ENCODE data around the gene ANGPTL2.
"Not testable (repeated sequence)": the region's sequence is repeated elsewhere in the genome, so short reads cannot be mapped to it uniquely, and the experiment has no call there.

Gene ANGPTL2

DNA sequence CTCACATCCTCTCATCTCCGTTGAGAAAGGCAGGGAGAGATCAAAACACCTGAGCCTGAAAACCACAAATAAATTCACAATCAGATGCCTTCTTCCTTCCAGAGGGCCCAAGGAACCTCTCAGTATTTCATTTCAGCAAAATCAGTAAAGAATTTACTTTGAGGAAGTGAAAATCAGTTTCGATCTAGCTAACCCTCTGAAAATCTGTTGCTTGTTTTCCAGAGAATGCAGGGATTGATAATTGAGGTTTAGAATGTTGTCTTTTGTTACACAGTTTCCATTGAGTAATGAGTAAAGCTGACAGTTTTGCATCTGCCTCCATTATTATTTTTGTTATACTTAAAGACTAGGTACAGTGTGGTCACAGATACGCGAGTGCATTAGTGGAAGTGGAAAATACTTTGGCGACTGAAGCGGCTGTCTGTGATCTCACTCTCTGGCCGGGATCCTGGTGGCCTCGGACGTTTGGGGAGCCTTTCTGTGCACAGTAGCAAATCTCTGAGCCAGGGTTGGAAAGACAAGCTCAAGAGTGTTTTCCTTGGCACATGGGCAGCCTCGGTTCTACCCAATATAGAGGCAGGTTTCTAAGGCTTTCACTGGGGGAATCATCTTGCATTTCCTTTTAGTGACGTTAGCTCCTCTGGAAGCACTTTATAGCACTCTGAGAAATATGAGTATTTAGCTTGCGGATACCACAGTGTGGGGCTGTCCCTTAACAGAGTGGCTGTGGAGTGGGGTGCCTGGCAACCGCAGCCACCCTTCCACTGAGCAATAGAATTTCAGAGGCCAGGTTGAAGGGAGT, 32.2 kb upstream of the ANGPTL2 start:
- DNase-seq (ENCODE audit: low read depth): no peak

GRCh38 chr9:127154003-127154389, 31.6 kb upstream of the ANGPTL2 start:
- DNase-seq (ENCODE audit: low read depth): no peak

- DNase-seq (ENCODE audit: low read depth): no peak
Observed at GRCh38 chr9:127153501-127153900, 31.1 kb upstream of the ANGPTL2 start.

DNA sequence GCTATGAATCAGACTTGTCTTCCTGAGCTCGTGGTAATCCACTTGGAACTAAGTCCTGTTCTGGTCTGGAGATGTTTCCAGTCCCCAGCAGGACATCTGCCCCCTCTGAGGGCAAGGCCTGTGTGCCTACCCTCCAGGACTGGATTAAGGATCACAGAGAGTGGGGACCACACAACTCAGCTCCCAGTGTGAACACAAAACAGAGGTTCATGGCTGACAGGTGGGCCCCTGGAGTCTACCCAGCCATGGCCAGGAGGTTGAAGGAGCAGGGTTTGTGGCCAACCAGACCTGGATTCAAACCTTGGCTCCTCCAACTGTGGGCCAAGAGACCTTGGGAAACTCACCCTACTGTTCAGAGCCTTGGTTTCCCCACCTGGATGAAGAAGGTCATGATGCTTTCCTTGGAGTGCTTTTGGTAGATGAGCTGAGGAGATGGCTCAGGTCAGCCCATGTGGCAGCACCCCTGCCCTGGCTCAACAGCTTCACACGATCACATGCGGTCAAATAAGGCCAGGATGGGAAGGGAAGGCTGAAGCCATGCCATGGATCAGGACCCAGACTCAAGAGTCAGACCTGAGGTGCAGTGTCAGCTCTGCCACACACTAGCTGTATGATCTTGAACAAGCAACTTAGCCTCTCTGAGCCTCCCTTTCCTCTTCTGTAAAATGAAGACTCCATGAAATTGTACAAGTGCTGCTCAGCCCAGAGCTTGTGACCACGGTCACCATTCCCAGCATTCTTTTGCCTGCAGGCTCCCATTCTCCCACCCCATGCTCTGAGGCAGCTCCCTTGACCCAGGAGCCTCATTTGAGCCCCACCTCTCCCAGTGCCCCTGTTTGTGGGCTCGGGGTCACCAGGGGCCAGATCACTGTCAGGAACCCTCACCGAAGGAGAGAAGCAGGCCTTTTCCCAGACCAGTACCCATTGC, 27.3 kb upstream of the ANGPTL2 start:
- no peak for DNase-seq (ENCODE audit: low read depth)

- DNase-seq (ENCODE audit: low read depth): no peak
Observed at GRCh38 chr9:127149010-127149409, 26.6 kb upstream of the ANGPTL2 start.

DNA sequence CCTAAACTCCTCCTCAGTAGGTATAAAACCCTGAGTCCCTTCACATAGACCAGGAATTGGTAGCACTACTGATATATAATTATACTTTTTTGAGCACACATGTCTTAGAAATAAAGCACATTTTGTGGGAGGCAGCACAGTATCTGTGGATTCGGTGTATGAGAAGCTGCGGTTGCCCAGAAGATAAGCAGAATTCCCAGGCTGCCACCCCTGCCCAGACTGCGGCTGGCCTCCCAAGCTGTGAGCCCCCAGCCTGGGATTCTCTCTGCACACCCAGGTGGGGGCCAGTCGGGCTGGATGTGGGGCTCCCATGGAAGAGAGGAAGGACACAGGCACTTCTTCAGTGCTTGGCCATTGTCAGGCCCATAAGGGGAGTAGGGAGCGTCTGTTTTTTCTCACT, 25.6 kb upstream of the ANGPTL2 start:
- DNase-seq (ENCODE audit: low read depth): no peak

DNA sequence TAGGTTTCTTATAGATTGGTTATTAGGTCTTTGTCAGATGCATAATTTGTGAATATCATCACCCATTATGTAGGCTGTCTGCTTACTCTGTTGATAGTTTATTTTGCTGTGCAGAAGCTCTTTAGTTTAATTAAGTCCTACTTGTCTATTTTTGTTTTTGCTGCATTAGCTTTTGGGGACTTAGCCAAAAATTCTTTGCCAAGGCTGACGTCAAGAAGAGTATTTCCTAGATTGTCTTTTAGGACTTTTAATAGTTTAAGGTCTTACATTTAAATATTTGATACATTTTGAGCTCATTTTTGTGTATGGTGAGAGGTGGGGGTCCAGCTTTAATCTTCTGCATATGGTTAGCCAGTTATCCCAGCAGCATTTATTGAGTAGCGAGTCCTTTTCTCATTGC, 24.8 kb upstream of the ANGPTL2 start:
- DNase-seq (ENCODE audit: low read depth): no peak

DNA sequence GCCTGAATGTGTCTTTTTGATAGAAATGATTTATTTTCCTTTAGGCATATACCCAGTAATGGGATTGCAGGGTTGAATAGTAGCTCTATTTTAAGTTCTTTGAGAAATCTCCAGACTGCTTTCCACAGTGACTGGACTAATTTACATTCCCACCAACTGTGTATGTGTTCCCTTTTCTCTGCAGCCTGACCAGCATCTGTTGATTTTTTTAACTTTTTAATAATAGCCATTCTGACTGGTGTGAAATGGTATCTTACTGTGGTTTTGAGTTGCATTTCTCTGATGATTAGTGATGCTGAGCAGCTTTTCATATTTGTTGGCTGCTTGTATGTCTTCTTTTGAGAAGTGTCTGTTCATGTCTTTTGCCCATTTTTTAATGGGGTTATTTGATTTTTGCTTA, 24.4 kb upstream of the ANGPTL2 start:
- not testable (repeated sequence) for DNase-seq (ENCODE audit: low read depth)

GRCh38 chr9:127144670-127145445, 22.4 kb upstream of the ANGPTL2 start:
- DNase-seq (ENCODE audit: low read depth): no peak

DNA sequence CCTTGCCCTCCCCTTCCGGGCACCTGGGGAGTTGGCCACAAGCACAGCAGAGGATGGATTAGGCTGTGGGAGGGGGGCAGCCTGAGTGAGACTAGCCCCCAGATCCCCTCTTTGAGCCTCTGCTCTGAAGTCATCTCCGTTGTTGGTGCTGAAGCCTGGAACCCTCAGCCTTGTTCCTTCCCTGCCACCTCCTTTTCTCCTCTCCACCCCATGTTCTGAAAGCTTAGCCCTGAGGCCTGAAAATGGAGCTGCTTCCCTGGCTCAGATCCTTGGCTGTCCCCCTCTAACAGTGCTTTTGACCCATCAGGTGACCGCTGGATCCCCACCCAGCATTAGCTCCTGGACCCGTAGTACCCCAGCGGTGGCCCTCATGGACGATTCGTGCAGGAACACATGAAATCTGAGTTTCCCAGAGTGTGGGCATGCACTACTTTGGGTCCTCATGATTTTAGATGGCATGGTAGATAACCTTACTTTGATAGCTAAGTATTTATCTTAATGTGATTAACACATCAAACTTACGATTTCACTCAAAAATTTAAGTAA, 21.6 kb upstream of the ANGPTL2 start:
- no peak for DNase-seq (ENCODE audit: low read depth)

DNA sequence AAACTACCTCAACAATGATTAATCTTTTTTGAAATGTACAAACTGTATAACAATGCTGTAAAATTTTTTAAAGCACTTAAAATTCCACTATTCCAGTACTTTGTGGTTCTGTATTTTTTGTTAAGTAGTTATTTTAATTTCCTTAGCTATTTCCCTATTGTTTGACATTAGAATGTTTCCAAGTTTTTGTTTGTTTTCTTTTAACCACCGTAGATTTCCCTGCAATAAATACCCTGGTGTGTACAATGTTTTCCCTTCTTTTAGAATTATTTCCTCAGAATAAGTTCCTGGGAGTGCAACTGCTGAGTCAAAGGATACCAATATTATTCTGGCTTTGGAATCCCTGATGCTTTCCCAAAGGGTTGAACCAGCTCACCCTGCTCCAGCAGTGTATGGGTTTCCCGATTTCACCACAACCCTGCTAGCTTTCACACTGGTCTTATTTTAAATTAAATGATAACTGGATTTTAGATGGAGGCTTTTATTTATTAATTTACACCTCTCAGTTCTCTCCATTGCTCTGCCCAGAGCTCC, 20.6 kb upstream of the ANGPTL2 start:
- no peak for DNase-seq (ENCODE audit: low read depth)

DNA sequence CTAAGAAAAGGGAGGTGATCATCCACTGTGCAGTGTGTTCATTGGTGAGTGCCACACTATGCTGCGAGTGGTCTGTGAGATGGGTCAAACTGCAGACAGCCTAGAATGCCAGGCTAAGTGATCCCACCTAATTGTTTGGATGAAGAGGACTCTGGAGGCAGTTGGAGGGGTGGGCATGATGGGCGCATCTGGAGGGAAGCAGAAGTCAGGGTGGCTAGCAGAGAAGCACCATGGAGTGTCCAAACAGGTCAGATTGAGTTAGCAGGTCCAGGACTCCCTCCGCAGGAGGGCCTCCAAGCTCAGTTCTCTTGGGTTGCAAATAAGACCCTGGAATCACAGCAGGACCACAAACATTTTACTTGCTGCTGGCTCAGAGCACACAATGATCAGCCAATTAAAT, 19.9 kb upstream of the ANGPTL2 start:
- no peak for DNase-seq (ENCODE audit: low read depth)

DNA sequence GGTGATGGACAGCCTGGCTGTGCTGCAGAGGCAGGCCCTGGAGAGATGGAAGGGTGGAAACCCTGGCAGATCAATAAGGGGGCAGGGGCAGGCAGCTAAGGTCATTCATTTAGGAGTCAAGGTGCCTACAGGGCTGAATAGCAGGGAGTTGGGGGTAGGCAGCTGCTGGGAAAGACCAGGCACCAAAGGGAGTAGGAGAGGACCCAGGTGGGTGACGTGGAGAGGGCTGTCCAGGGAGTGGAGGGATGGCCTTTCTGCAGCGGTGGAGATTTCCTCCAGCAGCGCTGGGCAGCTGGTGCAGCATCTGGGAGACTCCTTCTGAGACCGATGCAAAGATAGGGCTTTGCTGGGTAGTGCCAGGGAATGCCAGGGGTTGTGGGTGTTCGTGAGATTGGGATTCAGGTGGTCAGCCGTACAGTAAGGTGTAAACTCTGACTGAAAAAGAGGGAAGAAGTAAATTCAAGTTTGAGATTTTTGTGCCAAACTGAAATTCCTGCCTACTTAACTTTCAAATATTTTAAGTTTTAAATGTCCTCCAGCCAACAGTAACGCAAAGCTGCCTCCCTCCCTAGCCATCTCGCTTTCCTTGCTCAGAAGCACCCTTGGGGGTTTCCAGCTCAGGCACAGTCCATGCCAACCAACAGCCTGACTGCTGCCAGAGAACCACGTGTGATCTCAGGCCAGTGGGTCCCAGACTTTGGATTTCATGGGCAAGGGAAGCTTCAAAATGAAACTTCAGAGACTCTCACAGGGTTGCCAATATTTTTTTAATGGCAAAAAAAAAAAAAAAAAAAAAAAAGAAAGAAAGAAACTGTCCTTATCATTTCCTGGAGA, 18.6 kb upstream of the ANGPTL2 start:
- no peak for DNase-seq (ENCODE audit: low read depth)

- no peak for DNase-seq (ENCODE audit: low read depth)
Observed at GRCh38 chr9:127140181-127140580, 17.7 kb upstream of the ANGPTL2 start.

DNA sequence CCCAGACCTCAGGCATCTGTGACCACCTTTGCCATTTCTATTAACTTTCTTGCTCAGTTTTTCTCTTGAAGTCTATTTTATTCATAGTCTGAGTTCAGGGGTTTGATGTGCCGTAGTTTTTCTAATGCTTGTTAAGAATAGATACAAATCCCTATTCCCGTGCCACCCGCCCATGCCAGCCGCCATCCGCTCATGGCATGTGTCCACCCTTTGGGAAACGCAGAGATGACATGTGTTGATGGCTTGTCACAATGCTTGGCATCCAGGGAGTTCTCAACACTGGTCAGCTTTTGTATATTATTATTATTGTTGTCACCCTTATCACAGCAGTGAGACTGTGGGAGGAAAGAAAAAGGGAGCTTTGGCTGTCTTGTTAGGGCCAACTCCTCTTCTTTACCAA, 17.3 kb upstream of the ANGPTL2 start:
- no peak for DNase-seq (ENCODE audit: low read depth)

DNA sequence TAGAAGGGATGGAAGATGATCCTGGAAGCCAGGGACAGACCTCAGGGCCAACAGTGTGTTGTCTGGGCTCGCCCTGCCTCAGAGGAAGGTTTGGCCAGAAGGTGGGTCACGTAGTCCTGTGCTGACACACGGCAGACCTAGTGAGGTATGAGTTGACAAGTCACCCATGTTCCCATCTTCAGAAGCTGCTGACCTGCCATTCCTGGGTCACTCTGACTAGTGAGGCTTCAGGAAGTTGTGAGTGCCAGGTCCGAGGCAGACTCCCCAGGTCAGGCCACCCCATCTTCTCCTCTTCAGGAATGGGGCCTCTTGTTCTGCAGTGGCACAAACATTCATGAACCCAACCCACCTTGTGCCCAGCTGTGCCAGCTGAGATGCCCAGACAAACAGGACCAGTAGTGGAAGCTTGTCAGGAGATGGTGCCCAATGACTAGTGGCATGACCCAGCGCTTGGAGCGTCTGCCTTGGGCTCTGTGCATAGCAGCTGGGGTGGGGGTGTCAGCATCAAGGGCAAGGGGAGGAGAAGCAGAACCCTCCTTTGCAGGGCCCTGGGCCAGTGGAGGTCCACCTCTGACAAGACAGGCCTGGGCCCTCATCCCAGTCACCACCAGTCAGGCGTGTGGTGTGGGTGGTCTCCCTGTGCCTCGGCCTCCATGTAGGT, 16.8 kb upstream of the ANGPTL2 start:
- DNase-seq (ENCODE audit: low read depth): no peak

GRCh38 chr9:127138444-127138843, 16.0 kb upstream of the ANGPTL2 start:
- DNase-seq (ENCODE audit: low read depth): no peak

GRCh38 chr9:127137640-127138360, 15.4 kb upstream of the ANGPTL2 start:
- no peak for DNase-seq (ENCODE audit: low read depth)

- no peak for DNase-seq (ENCODE audit: low read depth)
Observed at GRCh38 chr9:127136880-127137639, 14.6 kb upstream of the ANGPTL2 start.

Data from activated T-helper 9 cell treated with anti-CD3 and anti-CD28 coated beads, Interleukin-2, amount 50 U/mL, for 16 hours (primary cell).